SH-SY5Y (cell line): ENCODE measurements around the gene G3BP2.

Experiments
- GATA2 ChIP-seq: IDR thresholded peaks from 2 replicates; pipeline ENCODE4 v1.6.1; 2011; ENCODE audit warnings: mild to moderate bottlenecking, low read depth, low read length
- GATA3 ChIP-seq: IDR thresholded peaks from 2 replicates; pipeline ENCODE4 v1.6.1; 2011; ENCODE audit warnings: low read depth, mild to moderate bottlenecking, low read length, moderate library complexity

DNA sequence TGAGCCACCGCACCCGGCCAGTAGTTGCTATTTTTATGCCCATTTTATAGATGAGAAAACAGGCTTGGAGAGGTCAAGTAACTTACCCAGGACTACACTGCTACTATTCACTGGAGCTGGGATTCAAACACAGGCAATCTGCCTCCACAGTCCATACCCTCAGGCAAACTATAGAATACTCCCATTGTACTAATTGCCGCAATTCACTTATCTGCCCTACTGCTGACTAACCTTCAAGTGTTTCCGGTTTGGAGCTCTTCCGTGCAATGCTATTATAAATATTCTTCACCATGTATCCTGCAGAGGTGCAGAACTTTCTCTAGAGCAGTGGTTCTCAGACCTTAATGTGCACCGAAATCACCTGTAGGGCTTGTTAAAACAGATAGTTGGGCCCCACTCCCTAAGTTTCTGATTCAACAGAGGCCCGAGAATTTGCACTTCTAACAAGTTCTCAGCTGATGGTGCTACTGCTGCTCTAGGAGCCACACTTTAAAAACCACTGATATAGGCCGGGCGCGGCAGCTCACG is 1.9 kb upstream of the G3BP2 start:
- TF ChIP-seq GATA2 = no peak
- TF ChIP-seq GATA3 = no peak
